Transverse colon (tissue), 4 donors: ENCODE measurements around the gene CCR5AS.

Experiments
- DNase-seq: peaks from one replicate; pipeline ENCODE4 v3.0.0-alpha.2; 2019
- H3K27ac ChIP-seq, 4 donors: fragments of 200-600 bp; sonication (generic); 2 replicates each; pipeline ENCODE4 v1.5.1; 2016 to 2018; ENCODE audit warnings: inconsistent platforms in 4 of 4
- H3K27me3 ChIP-seq: fragments of 200-600 bp; sonication (generic); 2 replicates; pipeline ENCODE4 v1.5.1; 2017; ENCODE audit warnings: inconsistent platforms
- H3K36me3 ChIP-seq, 4 donors: fragments of 200-600 bp; sonication (generic); 2 replicates each; pipeline ENCODE4 v1.5.1; 2017 to 2019; ENCODE audit warnings: inconsistent platforms in 4 of 4
- H3K4me1 ChIP-seq, 4 donors: fragments of 200-600 bp; sonication (generic); 2 replicates each; pipeline ENCODE4 v1.5.1; 2017 to 2020; ENCODE audit warnings: inconsistent platforms in 4 of 4
- H3K4me3 ChIP-seq, 4 donors: fragments of 200-600 bp; sonication (generic); 1 replicate in 1 of 4; 2 replicates in 3 of 4; pipeline versions ENCODE4 v1.5.1 to v1.6.1; 2017 to 2019; ENCODE audit warnings: inconsistent platforms in 4 of 4
- H3K9me3 ChIP-seq, 2 donors: fragments of 200-600 bp; sonication (generic); 2 replicates each; pipeline ENCODE4 v1.5.1; 2017 to 2019; ENCODE audit warnings: inconsistent platforms in 2 of 2
- CTCF ChIP-seq, 5 experiments: fragments of 200-600 bp in 3 of 5; fragments of 450-650 bp in 2 of 5; sonication (generic) in 3 of 5; IDR thresholded peaks; 1 replicate in 2 of 5; 2 replicates in 3 of 5; pipeline ENCODE4 v1.5.1; 2016 to 2017; ENCODE audit warnings: antibody characterized with exemption in 5 of 5, inconsistent platforms in 3 of 5, mild to moderate bottlenecking in 2 of 5, moderate library complexity in 1 of 5
- EP300 ChIP-seq: sonication (generic); formaldehyde crosslinking; IDR thresholded peaks from one replicate; pipeline ENCODE4 v1.6.1; 2017; ENCODE audit warnings: antibody characterized with exemption, low read depth
- POLR2A ChIP-seq: fragments of 450-650 bp; IDR thresholded peaks from one replicate; pipeline ENCODE4 v1.6.1; 2016; ENCODE audit warnings: antibody characterized with exemption, mild to moderate bottlenecking, moderate library complexity
- POLR2AphosphoS5 ChIP-seq, 3 donors: sonication (generic); formaldehyde crosslinking; IDR thresholded peaks; one replicate each; pipeline ENCODE4 v1.6.1; 2016; ENCODE audit warnings: antibody characterized with exemption in 3 of 3
- WGBS, 2 donors: methylation state at CpG; one replicate each; pipeline ENCODE4 v1.1.5; 2018; ENCODE audit warnings: low coverage in 1 of 2; 5-methylcytosine and 5-hydroxymethylcytosine counted together
- in situ Hi-C, 4 donors: fragments of 200-750 bp; cut with MboI; loops; one replicate each; pipeline versions ENCODE4 v1.15.0 to v1.15.1; 2017; ENCODE audit warnings: low sequenced_read_pairs in 3 of 4, low pct_ligation_motif_present in 1 of 4, low pct_unique_long_range_greater_than_20kb in 1 of 4
- intact Hi-C: fragments of 100-400 bp; cut with DNase I; formaldehyde crosslinking; loops from one replicate; pipeline ENCODE4 v1.15.1; 2023; ENCODE audit warnings: low total_unique reads

The CCR5AS gene

GRCh38 chr3:46413951-46414350 is 7.1 kb upstream of the CCR5AS start:
- Histone ChIP-seq H3K27ac (no peak overlapping the region), H3K9me3 (no peaks in the 10 kb centered on the region), H3K4me3 (no peak overlapping the region), H3K4me1 (peaks cover 0 to 17% (median 4%) of the 10 kb centered on the region in 4 donors), H3K36me3 (no peaks in the 10 kb centered on the region), H3K27me3 (no peaks in the 10 kb centered on the region)
- TF ChIP-seq CTCF (IDR thresholded peaks at IDR 0.05) (no peak), POLR2AphosphoS5 (IDR thresholded peaks at IDR 0.05) (no peak), POLR2A (no peak), EP300 (no peak)
- in situ Hi-C loops: no loop called here
- 79 to 100% methylated on average over 1 to 5 of the region's 5 CpGs for WGBS, 2 donors
- no peak for DNase-seq
- intact Hi-C loops: no loop called here

DNA sequence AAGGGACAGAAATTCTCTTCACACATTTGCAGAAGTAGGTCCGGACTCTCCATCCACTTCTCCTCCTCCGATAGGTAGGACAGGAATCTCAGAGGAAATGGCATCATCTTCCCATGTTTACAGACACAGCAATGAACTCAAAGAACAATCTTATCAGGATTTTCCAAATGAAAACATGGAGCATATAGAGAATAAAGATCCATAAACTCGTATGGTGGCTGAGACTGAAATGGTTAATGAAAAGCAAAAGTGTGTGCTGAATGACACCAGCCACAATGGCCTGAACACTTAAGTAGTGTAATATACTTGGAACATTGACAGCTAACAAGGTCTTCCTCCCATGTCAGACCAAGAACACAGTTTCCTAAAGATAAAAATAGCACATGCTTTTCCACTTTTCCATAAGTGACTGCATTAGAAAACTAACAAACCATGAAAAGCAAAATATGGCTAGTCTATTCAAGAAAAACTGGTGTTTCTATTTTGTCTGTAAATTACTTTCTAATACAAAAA is 6.0 kb upstream of the CCR5AS start:
- Histone ChIP-seq H3K4me3 (no peak overlapping the region), H3K9me3 (no peaks in the 10 kb centered on the region), H3K4me1 (peaks cover 0 to 27% (median 5%) of the 10 kb centered on the region in 4 donors), H3K27me3 (no peaks in the 10 kb centered on the region), H3K27ac (no peak overlapping the region), H3K36me3 (no peaks in the 10 kb centered on the region)
- no peak for TF ChIP-seq POLR2AphosphoS5 (IDR thresholded peaks at IDR 0.05)
- intact Hi-C loops (no loop called here), in situ Hi-C loops (no loop called here)
- DNase-seq: no peak
- WGBS, 2 donors: 47 to 62% methylated on average over 2 to 3 of the region's 3 CpGs

GRCh38 chr3:46411271-46411670 is 4.4 kb upstream of the CCR5AS start:
- H3K4me3 ChIP-seq: no peak overlapping the region
- in situ Hi-C loops (no loop called here), intact Hi-C loops (no loop called here)
- H3K9me3 ChIP-seq: no peaks in the 10 kb centered on the region
- WGBS, 2 donors: 87 to 100% methylated on average over 2 of the region's 2 CpGs
- TF ChIP-seq POLR2AphosphoS5 (IDR thresholded peaks at IDR 0.05): no peak
- TF ChIP-seq CTCF (IDR thresholded peaks at IDR 0.05): no peak
- TF ChIP-seq EP300: no peak
- no peak for TF ChIP-seq POLR2A
- H3K4me1 ChIP-seq: peaks cover 0 to 37% (median 12%) of the 10 kb centered on the region in 4 donors
- H3K27me3 ChIP-seq: no peaks in the 10 kb centered on the region
- H3K36me3 ChIP-seq: no peaks in the 10 kb centered on the region
- H3K27ac ChIP-seq: no peak overlapping the region
- no peak for DNase-seq

- TF ChIP-seq POLR2A (no peak), CTCF (IDR thresholded peaks at IDR 0.05) (no peak), POLR2AphosphoS5 (IDR thresholded peaks at IDR 0.05) (no peak), EP300 (no peak)
- no peak overlapping the region for H3K27ac ChIP-seq
- H3K27me3 ChIP-seq: no peaks in the 10 kb centered on the region
- DNase-seq: no peak
- H3K36me3 ChIP-seq: no peaks in the 10 kb centered on the region
- peaks cover 0 to 40% (median 15%) of the 10 kb centered on the region in 4 donors for H3K4me1 ChIP-seq
- 90% methylated on average over 2 of the region's 2 CpGs; no CpG with 5 or more reads in 1 of the 2 donors for WGBS, 2 donors
- intact Hi-C loops: no loop called here
- no peak overlapping the region for H3K4me3 ChIP-seq
- no peaks in the 10 kb centered on the region for H3K9me3 ChIP-seq
- in situ Hi-C loops: no loop called here
These were observed 3.8 kb upstream of the CCR5AS start for GRCh38 chr3:46410669-46411068.
